ENCODE measurements around the gene MT2A.
A peak's percentile ranks its signal among the peaks of the same experiment; 100 is the strongest.

The MT2A gene

GRCh38 chr16:56639045-56639444, 30.7 kb downstream of the MT2A start:
- DNase-seq (ENCODE audit: low spot score): no peak

- DNase-seq (ENCODE audit: low spot score): no peak
These were observed 31.7 kb downstream of the MT2A start for GRCh38 chr16:56640076-56640475.

DNA sequence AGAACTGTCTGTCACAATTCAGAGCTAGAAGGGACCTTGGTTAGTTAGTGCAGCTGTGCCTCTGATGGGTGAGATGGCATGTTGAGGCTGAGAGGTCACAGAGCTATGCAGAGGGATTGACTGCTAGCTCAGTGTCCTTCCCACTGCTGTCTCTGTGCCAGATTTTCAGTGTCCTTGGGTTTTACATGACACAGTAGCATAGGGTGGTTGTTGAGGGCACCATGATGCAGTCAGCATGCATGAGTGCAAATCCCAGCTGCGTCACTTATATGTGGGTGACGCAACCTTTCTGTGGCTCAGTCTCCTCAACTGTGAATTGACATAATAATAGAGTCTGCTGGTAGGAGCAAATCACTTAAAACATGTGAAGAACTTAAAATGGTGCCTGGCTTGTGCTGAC, 32.8 kb downstream of the MT2A start:
- DNase-seq (ENCODE audit: low spot score): no peak

- peak; percentile 63 for DNase-seq (ENCODE audit: low spot score)
These were observed 34.8 kb downstream of the MT2A start for GRCh38 chr16:56643080-56643778.

GRCh38 chr16:56643833-56644232, 35.4 kb downstream of the MT2A start:
- no peak for DNase-seq (ENCODE audit: low spot score)

DNA sequence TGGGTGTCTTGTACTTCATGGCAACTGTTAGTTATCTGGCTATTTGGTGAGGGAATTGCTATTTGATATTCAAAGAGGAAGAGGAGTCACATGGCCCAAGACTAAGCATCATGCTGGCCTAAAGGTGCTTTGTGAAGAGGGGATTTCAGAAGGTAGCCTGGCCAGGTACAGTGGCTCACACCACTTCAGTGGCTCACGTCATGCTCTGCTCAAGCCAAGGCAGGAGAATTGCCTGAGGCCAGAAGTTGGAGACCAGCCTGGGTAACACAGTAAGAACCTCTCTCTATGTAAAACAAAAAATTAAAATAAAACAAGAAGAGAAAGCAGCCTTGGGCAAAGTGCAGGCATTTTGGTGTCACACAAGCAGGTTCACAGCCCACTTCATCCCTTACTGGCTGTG, 36.9 kb downstream of the MT2A start:
- DNase-seq (ENCODE audit: low spot score): no peak

DNA sequence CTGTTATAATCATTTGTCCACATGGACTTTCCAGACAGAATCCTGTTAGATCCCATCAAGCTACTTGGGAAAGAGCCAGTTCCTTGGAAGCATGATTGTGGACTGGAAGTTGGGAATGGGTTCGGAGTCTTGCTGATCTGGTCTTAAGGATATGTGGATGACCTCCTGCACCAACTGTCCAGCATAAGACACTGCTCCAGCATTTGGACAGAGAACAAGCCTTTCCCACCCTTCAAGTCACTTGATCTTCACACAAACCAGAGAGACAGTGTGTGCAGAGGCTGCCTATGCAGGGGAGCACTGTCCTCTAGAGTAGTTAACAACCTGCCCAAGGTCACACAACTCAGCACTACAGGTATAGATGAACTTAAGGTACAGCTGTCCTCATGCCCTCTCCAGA, 37.5 kb downstream of the MT2A start:
- no peak for DNase-seq (ENCODE audit: low spot score)

DNA sequence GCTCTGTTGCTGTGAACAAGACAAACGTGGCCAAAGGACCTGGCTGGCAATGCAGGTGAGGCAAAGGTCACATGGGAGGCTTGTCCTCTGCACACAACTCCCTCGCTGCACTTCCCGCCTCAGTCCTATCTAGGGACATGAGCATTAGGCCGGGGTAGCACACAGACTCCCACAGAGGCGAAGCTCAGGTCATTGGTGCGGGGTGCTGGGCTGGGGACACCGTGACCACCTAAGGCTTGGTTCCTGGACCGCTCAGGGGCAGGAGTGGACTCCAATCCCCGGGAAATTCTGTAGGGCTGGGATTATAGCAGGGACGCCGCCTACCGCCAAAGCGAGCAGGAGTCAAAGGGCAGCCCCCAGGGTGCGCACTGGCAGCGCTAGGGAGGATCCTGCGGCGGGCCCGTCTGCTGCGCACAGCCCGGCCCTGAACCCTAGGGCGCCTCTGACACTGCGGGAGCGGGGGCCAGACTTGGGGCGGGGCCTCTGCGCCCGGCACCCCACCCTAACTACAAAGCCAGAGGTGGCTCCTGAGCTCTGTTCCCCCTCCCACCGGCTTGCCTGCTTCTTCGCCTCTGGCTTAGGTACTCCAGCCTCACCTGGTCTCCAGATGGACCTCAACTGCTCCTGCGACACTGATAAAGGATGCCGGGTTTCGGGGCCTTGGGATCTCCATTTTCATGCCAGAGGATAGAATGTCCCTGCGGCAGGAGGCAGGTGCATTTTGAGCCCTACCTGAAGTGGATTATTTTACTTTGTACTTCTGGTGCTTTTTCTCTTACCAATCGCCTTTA, 39.5 kb downstream of the MT2A start:
- DNase-seq (ENCODE audit: low spot score): no peak

GRCh38 chr16:56649271-56649670, 40.9 kb downstream of the MT2A start:
- no peak for DNase-seq (ENCODE audit: low spot score)

- DNase-seq (ENCODE audit: low spot score): no peak
These were observed 41.4 kb downstream of the MT2A start for GRCh38 chr16:56649820-56650219.

DNA sequence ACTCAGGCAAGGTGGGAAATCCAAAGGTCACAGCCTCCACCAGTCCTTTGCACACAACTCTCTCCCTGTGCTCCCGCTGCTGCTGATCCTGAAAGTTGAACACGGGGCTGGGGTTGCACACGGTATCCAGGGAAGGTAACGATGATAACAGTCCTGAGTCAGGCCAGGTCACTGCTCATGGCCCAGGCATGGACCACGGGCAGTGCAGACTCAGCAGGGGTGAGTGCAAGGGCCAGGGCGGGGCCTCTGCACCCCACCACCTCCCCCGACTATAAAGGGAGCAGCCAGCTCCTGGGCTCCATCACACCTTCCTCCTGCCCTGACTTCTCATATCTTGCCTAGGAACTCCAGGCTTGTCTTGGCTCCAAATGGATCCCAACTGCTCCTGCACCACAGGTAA, 43.2 kb downstream of the MT2A start, which contains the start of gene MT1B:
TSS of gene MT1B (plus strand) at position 301 of the 400 bp plus-strand sequence. CDS start at position 369, 68 bp downstream.
- no peak for DNase-seq (ENCODE audit: low spot score)

GRCh38 chr16:56652600-56652999, 44.2 kb downstream of the MT2A start:
- no peak for DNase-seq (ENCODE audit: low spot score)

GRCh38 chr16:56653218-56653617, 44.8 kb downstream of the MT2A start:
- no peak for DNase-seq (ENCODE audit: low spot score)

GRCh38 chr16:56657555-56658326, 49.4 kb downstream of the MT2A start, which contains the start of gene MT1F:
Gene MT1F (plus strand): TSS chr16:56657959. CDS start chr16:56658059, 100 bp downstream.
- DNase-seq (ENCODE audit: low spot score): peak; percentile 84

GRCh38 chr16:56658327-56658875, 50.0 kb downstream of the MT2A start:
- no peak for DNase-seq (ENCODE audit: low spot score)

Data from HuH-7 (cell line).